ENCODE data around the gene IL27RA. TPM values are rescaled to one million over a fixed set of nuclear protein-coding genes. Genes with fewer than 3 reads are reported as not detected.

Gene IL27RA
- total and polyA plus RNA-seq, 10 donors = 12.8 to 28.7 (median 16.8) TPM

DNA sequence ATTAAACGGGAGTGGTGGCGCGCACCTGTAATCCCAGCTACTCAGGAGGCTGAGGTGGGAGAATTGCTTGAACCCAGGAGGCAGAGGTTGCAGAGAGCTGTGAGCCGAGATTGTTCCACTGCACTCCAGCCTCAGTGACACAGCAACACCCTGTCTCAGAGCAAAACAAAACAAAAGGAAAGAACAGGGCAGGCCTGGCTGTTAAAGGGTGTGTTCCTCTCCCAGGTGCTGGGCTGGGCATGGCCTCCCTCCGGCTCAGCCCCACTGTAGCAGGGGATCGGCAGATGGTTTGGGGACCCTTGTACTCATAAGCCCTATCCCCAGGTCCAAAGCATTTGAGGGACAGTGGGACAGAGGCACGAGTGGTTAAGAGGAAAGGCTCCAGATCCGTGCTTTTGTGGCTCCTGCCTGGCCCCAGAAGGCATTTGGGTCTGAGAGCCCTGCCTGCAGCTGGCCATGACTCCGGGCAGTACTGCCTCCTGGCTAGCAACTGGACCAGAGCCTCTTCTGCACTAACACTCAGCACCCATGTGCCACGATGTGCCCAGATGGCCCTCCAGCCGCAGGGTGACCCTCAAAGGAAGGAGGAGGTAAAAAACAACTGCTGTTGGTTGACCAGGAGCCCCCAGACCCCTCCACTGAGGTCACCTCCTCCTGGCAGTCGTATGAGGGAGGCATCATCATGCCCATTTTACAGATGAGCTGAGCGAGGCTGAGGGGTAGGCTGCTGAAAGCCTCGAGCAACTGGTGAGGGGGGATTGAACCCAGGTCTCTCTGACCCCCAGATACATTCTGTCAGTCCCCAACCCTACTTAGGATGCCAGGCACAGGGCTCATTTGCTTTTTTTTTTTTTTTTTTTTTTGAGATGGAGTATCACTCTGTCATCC is 35.4 kb upstream of the IL27RA start:
- Histone ChIP-seq H3K9me3 (peaks cover 0 to 10% (median 7%) of the 10 kb centered on the region in 8 donors), H3K27ac (no peak overlapping the region), H3K4me3 (no peak overlapping the region), H3K36me3 (peaks cover 0 to 91% (median 24%) of the 10 kb centered on the region in 6 donors), H3K27me3 (replicated peaks in 1 of 7) (no peaks in the 10 kb centered on the region), H3K4me1 (peaks cover 2 to 41% (median 20%) of the 10 kb centered on the region in 6 donors)
- TF ChIP-seq, protein P1, sequence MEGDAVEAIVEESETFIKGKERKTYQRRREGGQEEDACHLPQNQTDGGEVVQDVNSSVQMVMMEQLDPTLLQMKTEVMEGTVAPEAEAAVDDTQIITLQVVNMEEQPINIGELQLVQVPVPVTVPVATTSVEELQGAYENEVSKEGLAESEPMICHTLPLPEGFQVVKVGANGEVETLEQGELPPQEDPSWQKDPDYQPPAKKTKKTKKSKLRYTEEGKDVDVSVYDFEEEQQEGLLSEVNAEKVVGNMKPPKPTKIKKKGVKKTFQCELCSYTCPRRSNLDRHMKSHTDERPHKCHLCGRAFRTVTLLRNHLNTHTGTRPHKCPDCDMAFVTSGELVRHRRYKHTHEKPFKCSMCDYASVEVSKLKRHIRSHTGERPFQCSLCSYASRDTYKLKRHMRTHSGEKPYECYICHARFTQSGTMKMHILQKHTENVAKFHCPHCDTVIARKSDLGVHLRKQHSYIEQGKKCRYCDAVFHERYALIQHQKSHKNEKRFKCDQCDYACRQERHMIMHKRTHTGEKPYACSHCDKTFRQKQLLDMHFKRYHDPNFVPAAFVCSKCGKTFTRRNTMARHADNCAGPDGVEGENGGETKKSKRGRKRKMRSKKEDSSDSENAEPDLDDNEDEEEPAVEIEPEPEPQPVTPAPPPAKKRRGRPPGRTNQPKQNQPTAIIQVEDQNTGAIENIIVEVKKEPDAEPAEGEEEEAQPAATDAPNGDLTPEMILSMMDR (IDR thresholded peaks at IDR 0.05 in 8 of 11, conservative IDR thresholded peaks at IDR 0.05 in 3 of 11) = no peak
- TF ChIP-seq POLR2A (IDR thresholded peaks at IDR 0.05) (no peak), POLR2AphosphoS5 (IDR thresholded peaks at IDR 0.05) (no peak)
- WGBS, 5 donors = 93 to 95% (median 94%) methylated on average over 14 of the region's 14 CpGs
- peak; percentile 54 for DNase-seq
- intact Hi-C loops (cut with DNase I; ENCODE audit: low total_unique reads) = no loop called here

DNA sequence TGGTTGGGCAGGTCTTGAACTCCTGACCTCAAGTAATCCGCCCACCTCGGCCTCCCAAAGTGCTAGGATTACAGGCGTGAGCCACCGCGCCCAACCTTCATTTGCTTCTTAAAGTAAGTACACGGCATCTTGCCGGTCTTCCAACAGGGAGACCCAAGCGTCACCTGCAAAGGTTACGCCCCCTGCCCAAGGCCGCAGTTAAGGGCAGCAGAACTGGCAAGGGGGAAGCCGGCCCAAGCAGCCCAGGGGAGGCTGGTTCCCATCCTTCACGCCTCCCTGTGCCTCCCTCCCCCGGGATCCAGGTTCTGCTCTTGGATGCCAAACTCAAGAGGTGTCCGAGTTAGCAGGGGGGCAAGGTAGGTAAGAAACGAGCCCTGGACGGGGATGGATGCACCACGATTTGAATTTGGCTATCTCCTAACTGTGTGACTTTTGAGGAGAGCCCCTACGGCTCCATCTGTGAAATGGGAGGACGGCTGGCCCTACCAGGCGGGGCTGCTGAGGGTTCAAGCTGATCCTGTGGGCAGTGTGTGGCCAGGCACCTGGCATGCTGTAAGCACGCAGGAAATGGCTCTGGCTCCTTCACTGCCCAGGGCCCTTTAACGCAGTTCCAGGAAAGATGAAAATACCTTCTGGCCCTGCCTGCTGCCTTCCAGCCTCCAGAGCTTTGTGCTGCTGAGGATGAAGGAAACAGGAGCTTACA is 34.5 kb upstream of the IL27RA start:
- H3K9me3 ChIP-seq = peaks cover 0 to 10% (median 7%) of the 10 kb centered on the region in 8 donors
- no peak overlapping the region for H3K27ac ChIP-seq
- H3K4me3 ChIP-seq = no peak overlapping the region
- TF ChIP-seq POLR2A (IDR thresholded peaks at IDR 0.05) (no peak), POLR2AphosphoS5 (IDR thresholded peaks at IDR 0.05) (no peak)
- TF ChIP-seq, protein P1 (IDR thresholded peaks at IDR 0.05 in 8 of 11, conservative IDR thresholded peaks at IDR 0.05 in 3 of 11) = no peak
- no peaks in the 10 kb centered on the region for H3K27me3 ChIP-seq (replicated peaks in 1 of 7)
- 93 to 96% (median 94%) methylated on average over 17 to 22 of the region's 22 CpGs for WGBS, 5 donors
- H3K4me1 ChIP-seq = peaks cover 8 to 41% (median 24%) of the 10 kb centered on the region in 6 donors
- intact Hi-C loops (cut with DNase I; ENCODE audit: low total_unique reads) = no loop called here
- peaks cover 0 to 82% (median 17%) of the 10 kb centered on the region in 6 donors for H3K36me3 ChIP-seq
- peak; percentile 56 for DNase-seq

- Histone ChIP-seq H3K9me3 (peaks cover 0 to 10% (median 7%) of the 10 kb centered on the region in 8 donors), H3K27ac (no peak overlapping the region), H3K4me3 (no peak overlapping the region), H3K4me1 (peaks cover 9 to 41% (median 26%) of the 10 kb centered on the region in 6 donors), H3K36me3 (peaks cover 0 to 76% (median 13%) of the 10 kb centered on the region in 6 donors), H3K27me3 (replicated peaks in 1 of 7) (no peaks in the 10 kb centered on the region)
- intact Hi-C loops (cut with DNase I; ENCODE audit: low total_unique reads) = no loop called here
- no peak for DNase-seq
- no peak for TF ChIP-seq POLR2A (IDR thresholded peaks at IDR 0.05)
- no peak for TF ChIP-seq POLR2AphosphoS5 (IDR thresholded peaks at IDR 0.05)
- TF ChIP-seq, protein P1 (IDR thresholded peaks at IDR 0.05 in 8 of 11, conservative IDR thresholded peaks at IDR 0.05 in 3 of 11) = no peak
- WGBS, 5 donors = 91 to 97% (median 96%) methylated on average over 4 to 6 of the region's 6 CpGs
Observed at GRCh38 chr19:13997631-13997962, 34.0 kb upstream of the IL27RA start.

GRCh38 chr19:13998426-13998825 is 33.1 kb upstream of the IL27RA start:
- peaks cover 0 to 10% (median 7%) of the 10 kb centered on the region in 8 donors for H3K9me3 ChIP-seq
- H3K4me1 ChIP-seq = peaks cover 17 to 41% (median 34%) of the 10 kb centered on the region in 6 donors
- TF ChIP-seq, protein P1 (IDR thresholded peaks at IDR 0.05 in 8 of 11, conservative IDR thresholded peaks at IDR 0.05 in 3 of 11) = no peak
- TF ChIP-seq POLR2AphosphoS5 (IDR thresholded peaks at IDR 0.05) (no peak), POLR2A (IDR thresholded peaks at IDR 0.05) (no peak)
- 91 to 100% (median 95%) methylated on average over 1 of the region's 1 CpG for WGBS, 5 donors
- H3K4me3 ChIP-seq = no peak overlapping the region
- no peak for DNase-seq
- peaks cover 0 to 68% (median 8%) of the 10 kb centered on the region in 6 donors for H3K36me3 ChIP-seq
- H3K27ac ChIP-seq = no peak overlapping the region
- intact Hi-C loops (cut with DNase I; ENCODE audit: low total_unique reads) = no loop called here
- H3K27me3 ChIP-seq (replicated peaks in 1 of 7) = no peaks in the 10 kb centered on the region
